Activated CD4-positive, alpha-beta T cell treated with anti-CD3 and anti-CD28 coated beads for 36 hours (primary cell): ENCODE results near the gene FBXW7. TPM values are rescaled to one million over a fixed set of nuclear protein-coding genes. Genes with fewer than 3 reads are reported as not detected.

Experiments used
- ATAC-seq: fragments of 200-7000 bp; cut with Tn5 transposase; one replicate; pipeline ENCODE4 v1.10.0; 2021; ENCODE audit warnings: mild to moderate bottlenecking, moderate library complexity
- CTCF ChIA-PET: fragments of 350-600 bp; sonication (Branson Sonifier 250); formaldehyde crosslinking; loops from one replicate; lab custom pipeline; 2021; ENCODE audit warnings: antibody characterized with exemption; lab: Charles Lee
- POLR2A ChIA-PET: fragments of 350-600 bp; sonication (Branson Sonifier 250); formaldehyde crosslinking; loops from one replicate; lab custom pipeline; 2021; ENCODE audit warnings: antibody characterized with exemption, inconsistent platforms; lab: Charles Lee
- DNase-seq: peaks from one replicate; pipeline ENCODE4 v3.0.0-alpha.2; 2020
- H3K27ac Mint-ChIP-seq: one replicate; pipeline ENCODE4 v1.8.0; 2021; ENCODE audit warnings: mixed read lengths
- H3K27me3 Mint-ChIP-seq: one replicate; pipeline ENCODE4 v1.8.0; 2021; ENCODE audit warnings: mixed read lengths
- H3K36me3 Mint-ChIP-seq: one replicate; pipeline ENCODE4 v1.8.0; 2021; ENCODE audit warnings: low read depth, mixed read lengths
- H3K4me1 Mint-ChIP-seq: one replicate; pipeline ENCODE4 v1.8.0; 2021; ENCODE audit warnings: mixed read lengths
- H3K4me3 Mint-ChIP-seq: one replicate; pipeline ENCODE4 v1.8.0; 2021; ENCODE audit warnings: mild to moderate bottlenecking, moderate library complexity, mixed read lengths
- H3K9me3 Mint-ChIP-seq: one replicate; pipeline ENCODE4 v1.8.0; 2021; ENCODE audit warnings: low read depth, mixed read lengths
- intact Hi-C, 2 experiments: fragments of 100-400 bp; cut with DNase I in 1 of 2; cut with micrococcal nuclease in 1 of 2; formaldehyde crosslinking; loops; one replicate each; pipeline versions ENCODE4 v1.14.2 to v1.15.1; 2022 to 2024; cut with DNase I, micrococcal nuclease
- total RNA-seq, 2 experiments: library from RNA; stranded (reverse); gene quantifications; one replicate each; pipeline ENCODE4 v1.2.3, GENCODE V29; 2021

FBXW7 gene
- total RNA-seq, 2 experiments from 2014 or later: 29.8 to 31.6 TPM

DNA sequence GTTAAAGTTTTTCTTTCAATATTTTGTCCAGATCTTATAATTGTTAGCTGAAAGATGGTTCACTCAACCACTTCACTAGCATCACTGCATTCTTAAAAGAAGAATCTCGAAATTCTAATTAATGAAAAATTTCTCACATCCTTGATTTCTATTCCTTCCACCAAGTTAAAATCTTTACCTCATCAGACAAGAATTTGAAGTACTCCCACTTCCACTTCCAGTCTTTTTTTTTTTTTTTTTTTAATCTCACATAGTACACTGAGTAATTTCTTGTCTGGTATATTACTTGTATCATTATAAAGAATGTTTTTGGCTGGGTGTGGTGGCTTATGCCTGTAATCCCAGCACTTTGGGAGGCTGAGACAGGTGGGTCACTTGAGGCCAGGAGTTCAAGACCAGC, 73.2 kb downstream of the FBXW7 start:
- peaks cover 12% of the 10 kb centered on the region for H3K36me3 Mint-ChIP-seq
- no peaks in the 10 kb centered on the region for H3K9me3 Mint-ChIP-seq
- DNase-seq (no peak), ATAC-seq (no peak)
- intact Hi-C loops: no loop called here
- no peaks in the 10 kb centered on the region for H3K27me3 Mint-ChIP-seq
- CTCF ChIA-PET: interaction anchor here (1.2 kb wide), 1 partner anchor 8 kb away, joined by 4 read pairs; no protein-coding TSS in a partner anchor
- no peak overlapping the region for H3K4me3 Mint-ChIP-seq
- peaks cover 56% of the 10 kb centered on the region for H3K4me1 Mint-ChIP-seq
- H3K27ac Mint-ChIP-seq: no peak overlapping the region
- POLR2A ChIA-PET: no interaction called here

- Mint-ChIP-seq H3K27me3 (no peaks in the 10 kb centered on the region), H3K9me3 (no peaks in the 10 kb centered on the region), H3K4me3 (no peak overlapping the region), H3K27ac (no peak overlapping the region), H3K36me3 (peaks cover 12% of the 10 kb centered on the region), H3K4me1 (peaks cover 58% of the 10 kb centered on the region)
- intact Hi-C loops: no loop called here
- ChIA-PET CTCF (interaction anchor here (0.6 kb wide), 1 partner anchor 91 kb away, joined by 3 read pairs; no protein-coding TSS in a partner anchor), POLR2A (interaction anchor here (0.6 kb wide), 1 partner anchor 13 kb away, joined by 3 read pairs; no protein-coding TSS in a partner anchor)
- no peak for ATAC-seq
- no peak for DNase-seq
Measured at GRCh38 chr4:152462047-152462446, 73.8 kb downstream of the FBXW7 start.

- Mint-ChIP-seq H3K4me1 (peaks cover 62% of the 10 kb centered on the region), H3K27me3 (no peaks in the 10 kb centered on the region), H3K36me3 (peaks cover 12% of the 10 kb centered on the region), H3K27ac (no peak overlapping the region), H3K9me3 (no peaks in the 10 kb centered on the region), H3K4me3 (no peak overlapping the region)
- POLR2A ChIA-PET: no interaction called here
- intact Hi-C loops: no loop called here
- no peak for ATAC-seq
- no peak for DNase-seq
- CTCF ChIA-PET: interaction anchor here (1.0 to 1.5 kb wide), 2 partner anchors 10 to 17 kb away, joined by 3 to 4 read pairs; no protein-coding TSS in a partner anchor
Measured at GRCh38 chr4:152460488-152460887, 75.4 kb downstream of the FBXW7 start.

DNA sequence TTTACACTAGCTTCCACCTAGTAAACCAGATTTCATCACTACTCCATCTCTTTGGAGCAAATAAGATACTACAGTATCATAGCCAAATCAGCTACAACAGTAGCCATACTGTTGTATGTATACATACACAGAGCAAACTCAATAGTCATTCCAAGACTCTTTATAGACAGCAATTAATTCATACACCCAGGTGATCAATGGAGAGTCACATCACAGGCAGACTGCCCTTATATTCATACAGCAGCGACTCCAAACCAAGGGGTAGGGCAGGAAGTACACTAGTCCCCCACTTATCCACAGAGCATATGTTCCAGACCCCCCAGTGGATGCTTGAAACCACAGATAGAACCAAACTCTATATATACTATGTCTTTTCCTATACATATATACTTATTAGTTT, 76.6 kb downstream of the FBXW7 start:
- ChIA-PET POLR2A (no interaction called here), CTCF (interaction anchor here (0.5 to 1.5 kb wide), 8 partner anchors 9 to 319 kb away, joined by 3 to 4 read pairs (median 4); no protein-coding TSS in a partner anchor)
- Mint-ChIP-seq H3K9me3 (no peaks in the 10 kb centered on the region), H3K4me3 (no peak overlapping the region), H3K4me1 (peaks cover 60% of the 10 kb centered on the region), H3K27ac (peak overlapping the region; percentile 48), H3K36me3 (peaks cover 12% of the 10 kb centered on the region), H3K27me3 (no peaks in the 10 kb centered on the region)
- DNase-seq (no peak), ATAC-seq (peak; percentile 80)
- intact Hi-C loops: loop anchor here in 1 of 2 experiments (2.0 kb wide), 1 partner anchor 25 kb away; no protein-coding TSS in a partner anchor

DNA sequence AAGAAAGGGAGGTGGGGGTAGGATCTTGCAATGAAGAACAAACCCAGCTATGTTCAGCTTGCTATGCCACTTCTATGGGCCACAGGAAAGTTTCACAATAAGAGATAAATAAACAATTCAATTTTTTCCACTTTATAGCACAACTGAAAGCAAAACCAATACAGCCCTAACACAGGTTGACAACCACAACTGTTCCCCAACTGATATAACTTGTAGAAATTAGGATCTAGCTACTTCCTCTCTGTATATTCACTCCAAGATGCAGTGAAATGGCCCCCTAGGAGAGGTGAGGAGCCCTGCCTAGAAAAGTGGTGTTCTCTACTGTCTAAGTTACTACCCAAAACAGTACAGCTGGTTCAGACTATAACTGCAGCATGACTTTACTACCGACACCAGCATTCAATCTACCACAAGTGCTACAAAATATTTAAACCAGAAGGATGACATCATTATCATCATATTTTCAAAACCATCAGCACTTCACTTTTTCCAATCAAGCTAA, 77.0 kb downstream of the FBXW7 start:
- Mint-ChIP-seq H3K9me3 (no peaks in the 10 kb centered on the region), H3K36me3 (peaks cover 12% of the 10 kb centered on the region), H3K4me3 (no peak overlapping the region), H3K4me1 (peaks cover 58% of the 10 kb centered on the region), H3K27me3 (no peaks in the 10 kb centered on the region), H3K27ac (peak overlapping the region; percentile 48)
- peak; percentile 68 for ATAC-seq
- ChIA-PET CTCF (interaction anchor here (0.5 to 1.5 kb wide), 8 partner anchors 8 to 320 kb away, joined by 3 to 4 read pairs (median 4); no protein-coding TSS in a partner anchor), POLR2A (no interaction called here)
- intact Hi-C loops: loop anchor here in 1 of 2 experiments (2.0 kb wide), 1 partner anchor 26 kb away; no protein-coding TSS in a partner anchor
- peak; percentile 9 for DNase-seq

GRCh38 chr4:152456609-152457008, 79.3 kb downstream of the FBXW7 start:
- H3K36me3 Mint-ChIP-seq: peaks cover 2% of the 10 kb centered on the region
- H3K4me1 Mint-ChIP-seq: peaks cover 46% of the 10 kb centered on the region
- CTCF ChIA-PET: interaction anchor here (1.2 to 3.7 kb wide), 2 partner anchors 24 to 46 kb away, joined by 3 to 20 read pairs; no protein-coding TSS in a partner anchor
- ATAC-seq: no peak
- no peaks in the 10 kb centered on the region for H3K27me3 Mint-ChIP-seq
- H3K9me3 Mint-ChIP-seq: no peaks in the 10 kb centered on the region
- H3K27ac Mint-ChIP-seq: no peak overlapping the region
- POLR2A ChIA-PET: interaction anchor here (0.6 kb wide), 1 partner anchor 142 kb away, joined by 3 read pairs; no protein-coding TSS in a partner anchor
- no peak for DNase-seq
- intact Hi-C loops: no loop called here
- no peak overlapping the region for H3K4me3 Mint-ChIP-seq

- CTCF ChIA-PET: interaction anchor here (1.2 to 3.7 kb wide), 8 partner anchors 16 to 281 kb away, joined by 3 to 20 read pairs (median 6); no protein-coding TSS in a partner anchor
Measured at GRCh38 chr4:152455311-152455710, 80.6 kb downstream of the FBXW7 start.

GRCh38 chr4:152454398-152455011, 81.4 kb downstream of the FBXW7 start:
- no peak overlapping the region for H3K4me3 Mint-ChIP-seq
- H3K4me1 Mint-ChIP-seq: peaks cover 34% of the 10 kb centered on the region
- intact Hi-C loops: loop anchor here (1.0 to 2.0 kb wide), 4 partner anchors 47 to 280 kb away; no protein-coding TSS in a partner anchor
- ATAC-seq (no peak), DNase-seq (no peak)
- POLR2A ChIA-PET: no interaction called here
- H3K9me3 Mint-ChIP-seq: no peaks in the 10 kb centered on the region
- CTCF ChIA-PET: interaction anchor here (0.7 to 3.7 kb wide), 13 partner anchors 9 to 281 kb away, joined by 3 to 20 read pairs (median 4); no protein-coding TSS in a partner anchor
- H3K36me3 Mint-ChIP-seq: no peaks in the 10 kb centered on the region
- no peak overlapping the region for H3K27ac Mint-ChIP-seq
- no peaks in the 10 kb centered on the region for H3K27me3 Mint-ChIP-seq

More at GRCh38 chr4:152455311-152455710, 80.6 kb downstream of the FBXW7 start:
- Mint-ChIP-seq H3K27me3 (no peaks in the 10 kb centered on the region), H3K9me3 (no peaks in the 10 kb centered on the region), H3K4me1 (peaks cover 38% of the 10 kb centered on the region), H3K36me3 (no peaks in the 10 kb centered on the region), H3K27ac (no peak overlapping the region), H3K4me3 (no peak overlapping the region)
- no peak for DNase-seq
- POLR2A ChIA-PET: no interaction called here
- intact Hi-C loops: loop anchor here (2.0 kb wide), 2 partner anchors 185 to 279 kb away; no protein-coding TSS in a partner anchor
- ATAC-seq: no peak

- DNase-seq (no peak), ATAC-seq (no peak)
- H3K27ac Mint-ChIP-seq: no peak overlapping the region
- no peaks in the 10 kb centered on the region for H3K9me3 Mint-ChIP-seq
- ChIA-PET CTCF (interaction anchor here (0.8 to 4.0 kb wide), 8 partner anchors 8 to 678 kb away, joined by 3 to 24 read pairs (median 4); no protein-coding TSS in a partner anchor), POLR2A (no interaction called here)
- H3K36me3 Mint-ChIP-seq: peaks cover 2% of the 10 kb centered on the region
- peaks cover 23% of the 10 kb centered on the region for H3K4me1 Mint-ChIP-seq
- intact Hi-C loops: no loop called here
- no peaks in the 10 kb centered on the region for H3K27me3 Mint-ChIP-seq
- no peak overlapping the region for H3K4me3 Mint-ChIP-seq
Measured at GRCh38 chr4:152451496-152451895, 84.4 kb downstream of the FBXW7 start.

- H3K4me1 Mint-ChIP-seq: peaks cover 9% of the 10 kb centered on the region
- H3K27me3 Mint-ChIP-seq: no peaks in the 10 kb centered on the region
- intact Hi-C loops: no loop called here
- POLR2A ChIA-PET: no interaction called here
- H3K9me3 Mint-ChIP-seq: no peaks in the 10 kb centered on the region
- peaks cover 4% of the 10 kb centered on the region for H3K36me3 Mint-ChIP-seq
- no peak overlapping the region for H3K4me3 Mint-ChIP-seq
- DNase-seq (no peak), ATAC-seq (no peak)
- CTCF ChIA-PET: interaction anchor here (0.8 to 4.0 kb wide), 3 partner anchors 32 to 69 kb away, joined by 3 to 24 read pairs (median 3); no protein-coding TSS in a partner anchor
- no peak overlapping the region for H3K27ac Mint-ChIP-seq
Measured at GRCh38 chr4:152448854-152449253, 87.0 kb downstream of the FBXW7 start.

DNA sequence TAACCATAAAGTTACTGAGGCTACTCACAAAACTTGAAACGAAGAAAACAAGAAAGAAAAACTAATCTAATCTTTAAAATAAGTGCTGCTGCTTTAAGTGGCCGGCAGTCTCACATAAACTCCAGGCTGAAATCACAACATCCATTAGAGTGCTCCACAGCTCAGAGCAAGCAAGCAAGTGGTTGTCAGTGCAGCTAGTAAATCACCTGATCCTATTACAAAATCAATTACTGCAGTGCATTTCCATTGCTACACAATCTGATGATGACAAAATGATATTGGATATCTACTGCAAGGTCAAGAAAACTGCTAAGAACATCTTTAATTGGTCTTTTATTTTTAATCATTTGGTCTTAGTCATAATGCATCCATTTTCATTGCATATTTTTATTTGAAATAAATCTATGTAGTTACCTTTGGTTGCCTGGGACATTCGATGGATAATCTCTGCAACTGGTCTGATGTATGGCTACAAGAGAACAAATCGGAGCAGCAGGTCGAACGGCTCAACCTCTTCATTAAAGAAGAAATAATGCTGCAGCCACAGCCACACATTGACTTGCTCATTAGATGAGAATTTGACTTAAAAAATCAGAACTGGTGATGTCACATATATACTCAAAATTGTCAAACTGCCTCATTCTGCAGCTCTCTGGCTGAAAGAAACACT, 87.7 kb downstream of the FBXW7 start:
- no peak overlapping the region for H3K4me3 Mint-ChIP-seq
- DNase-seq (no peak), ATAC-seq (no peak)
- intact Hi-C loops: no loop called here
- no peak overlapping the region for H3K27ac Mint-ChIP-seq
- no peaks in the 10 kb centered on the region for H3K9me3 Mint-ChIP-seq
- H3K4me1 Mint-ChIP-seq: peaks cover 9% of the 10 kb centered on the region
- H3K36me3 Mint-ChIP-seq: peaks cover 4% of the 10 kb centered on the region
- H3K27me3 Mint-ChIP-seq: no peaks in the 10 kb centered on the region
- POLR2A ChIA-PET: no interaction called here
- CTCF ChIA-PET: interaction anchor here (0.7 to 1.3 kb wide), 2 partner anchors 32 to 525 kb away, joined by 3 to 4 read pairs; no protein-coding TSS in a partner anchor
